Vagina (tissue), 2 donors: ENCODE measurements around the gene PRR5L.

Experiments used
- CTCF ChIP-seq, 3 experiments: fragments of 450-650 bp in 2 of 3; fragments of 200-600 bp in 1 of 3; sonication (generic) in 1 of 3; IDR thresholded peaks; one replicate each; pipeline ENCODE4 v1.5.1; 2017 to 2019; ENCODE audit warnings: antibody characterized with exemption in 3 of 3, mild to moderate bottlenecking in 2 of 3, moderate library complexity in 2 of 3
- POLR2A ChIP-seq, 2 donors: fragments of 450-650 bp; IDR thresholded peaks; one replicate each; pipeline ENCODE4 v1.6.1; 2017; ENCODE audit warnings: antibody characterized with exemption in 2 of 2, mild to moderate bottlenecking in 2 of 2, moderate library complexity in 2 of 2
- POLR2AphosphoS5 ChIP-seq, 2 donors: sonication (generic); formaldehyde crosslinking; IDR thresholded peaks; one replicate each; pipeline ENCODE4 v1.9.0; 2017; ENCODE audit warnings: antibody characterized with exemption in 2 of 2, mild to moderate bottlenecking in 2 of 2, low read depth in 1 of 2; ENCODE audit not compliant: insufficient read depth in 1 of 2

- TF ChIP-seq CTCF (IDR thresholded peaks at IDR 0.05): no peak
- TF ChIP-seq POLR2A (IDR thresholded peaks at IDR 0.05): no peak
- no peak for TF ChIP-seq POLR2AphosphoS5 (IDR thresholded peaks at IDR 0.05; ENCODE audit: insufficient read depth in 1 of 2, low read depth in 1 of 2)
These were observed 170.9 kb downstream of the PRR5L start for GRCh38 chr11:36467012-36467411.
